Measurements from ENCODE around the gene PAK4. TPM values are rescaled to one million over a fixed set of nuclear protein-coding genes. Genes with fewer than 3 reads are reported as not detected.

The PAK4 gene
- total and polyA plus RNA-seq, 9 of the 15 experiments (the other 6 are each of a cell fraction or from before 2014, with no cell fraction given) = 0.21 to 33.5 (median 5.8) TPM

GRCh38 chr19:39082745-39083598, 42.6 kb upstream of the PAK4 start:
- no peak for FAIRE-seq
- no peak overlapping the region for H3K9ac ChIP-seq (ENCODE audit: insufficient read depth in 1 of 2, low read depth in 2 of 2, low read length in 2 of 2)
- WGBS (ENCODE audit: insufficient coverage, low coverage, missing lambda C conversion rate) = under 1% methylated on average over 13 of the region's 15 CpGs
- no peak overlapping the region for H3K4me3 ChIP-seq
- H3K4me1 ChIP-seq (replicated peaks in 1 of 2; ENCODE audit: control insufficient read depth in 2 of 2, insufficient read depth in 2 of 2, low read length in 2 of 2) = peaks cover 0 to 8% of the 10 kb centered on the region in 2 experiments; a peak in 2 of 5 replicates
- H3K36me3 ChIP-seq (ENCODE audit: control insufficient read depth, insufficient read depth, low read length) = no peaks in the 10 kb centered on the region
- intact Hi-C loops (cut with micrococcal nuclease) = no loop called here
- in situ Hi-C loops (cut with MboI) = no loop called here
- no peak for DNase-seq (ENCODE audit: extremely low read depth in 1 of 4, low spot score in 3 of 4)
- H3K9me1 ChIP-seq (ENCODE audit: control insufficient read depth, insufficient read depth, low read length) = no peaks in the 10 kb centered on the region
- TF ChIP-seq IRF9 (tag; IDR thresholded peaks at IDR 0.05) (no peak), NR1H2 (CRISPR knock-in tag; IDR thresholded peaks at IDR 0.05) (0 out of 2 replicates have a peak, but pooled peaks have one; percentile 29), HNRNPK (IDR thresholded peaks at IDR 0.05; ENCODE audit: low read depth, low read length, poor library complexity, severe bottlenecking) (no peak), SP1 (CRISPR knock-in tag; IDR thresholded peaks at IDR 0.05) (no peak), CBX2 (IDR thresholded peaks at IDR 0.05; ENCODE audit: insufficient read depth, low read length, poor library complexity, severe bottlenecking) (peak; percentile 100), ARID3B (CRISPR knock-in tag; IDR thresholded peaks at IDR 0.05; ENCODE audit: borderline replicate concordance) (no peak), ATF7 (IDR thresholded peaks at IDR 0.05) (no peak), HES1 (IDR thresholded peaks at IDR 0.05; ENCODE audit: low read depth) (no peak), ZKSCAN8 (CRISPR knock-in tag; IDR thresholded peaks at IDR 0.05) (no peak), ZFP36 (IDR thresholded peaks at IDR 0.05; ENCODE audit: low read depth, low read length, partially characterized antibody) (peak; percentile 30)
- H4K20me1 ChIP-seq (replicated peaks; ENCODE audit: control insufficient read depth, insufficient read depth, low read length) = 0 out of 2 replicates have a peak, but pooled peaks cover 11% of the 10 kb centered on the region
- CTCF ChIA-PET (ENCODE audit: low intra/inter-chr PET ratio) = no interaction called here
- no peak overlapping the region for H3K4me2 ChIP-seq (ENCODE audit: insufficient read depth, low read length)
- H2AFZ ChIP-seq (ENCODE audit: low read depth, low read length) = no peak overlapping the region
- no peak overlapping the region for H3K27ac ChIP-seq (ENCODE audit: extremely low read depth, low read depth, low read length)
- no peaks in the 10 kb centered on the region for H3K79me2 ChIP-seq (ENCODE audit: control insufficient read depth, insufficient read depth, low read length)
- H3K9me3 ChIP-seq (replicated peaks; ENCODE audit: control insufficient read depth, insufficient read depth, low read depth, low read length) = no peaks in the 10 kb centered on the region
- no peak for ATAC-seq
- no TSS peak for BruUV-seq (replicated peaks)
- POLR2A ChIA-PET = interaction anchor here (1.2 kb wide), 1 partner anchor 45 kb away, joined by 3 read pairs; no protein-coding TSS in a partner anchor
- peaks cover 34 to 51% of the 10 kb centered on the region in 2 experiments for H3K27me3 ChIP-seq (ENCODE audit: control insufficient read depth in 2 of 2, insufficient read depth in 2 of 2, low read length in 2 of 2)
